Astrocyte (in vitro differentiated cells and primary cell): ENCODE measurements around the gene CHEK1. TPM values are rescaled to one million over a fixed set of nuclear protein-coding genes. Genes with fewer than 3 reads are reported as not detected.
A peak's percentile ranks its signal among the peaks of the same experiment; 100 is the strongest.

ENCODE experiments used
- DNase-seq: peaks from one replicate; pipeline ENCODE4 v3.0.0-alpha.2; 2010; ENCODE audit warnings: low read depth
- FAIRE-seq: peaks from 2 replicates; lab custom pipeline; 2011; peaks lifted over from hg19 to GRCh38; lab: Jason Lieb, UNC
- H2AFZ ChIP-seq: 2 replicates; pipeline ENCODE4 v1.6.0; 2012; ENCODE audit warnings: low read depth, low read length, inconsistent platforms
- H3K27ac ChIP-seq: 2 replicates; pipeline ENCODE4 v1.5.1; 2011; ENCODE audit warnings: low read depth, low read length, inconsistent platforms
- H3K27me3 ChIP-seq: 2 replicates; pipeline ENCODE4 v1.6.0; 2011; ENCODE audit warnings: low read length, inconsistent platforms; ENCODE audit not compliant: insufficient read depth
- H3K36me3 ChIP-seq: 2 replicates; pipeline ENCODE4 v1.5.1; 2011; ENCODE audit warnings: low read length, inconsistent platforms; ENCODE audit not compliant: insufficient read depth
- H3K4me1 ChIP-seq: 2 replicates; pipeline ENCODE4 v1.5.1; 2011; ENCODE audit warnings: low read length, inconsistent platforms; ENCODE audit not compliant: insufficient read depth
- H3K4me2 ChIP-seq: 2 replicates; pipeline ENCODE4 v1.6.0; 2012; ENCODE audit warnings: low read length, inconsistent platforms
- H3K4me3 ChIP-seq: 2 replicates; pipeline ENCODE4 v1.5.1; 2011; ENCODE audit warnings: low read depth, mild to moderate bottlenecking, low read length, inconsistent platforms; ENCODE audit not compliant: insufficient read depth
- H3K79me2 ChIP-seq: 2 replicates; pipeline ENCODE4 v1.6.0; 2012; ENCODE audit warnings: mild to moderate bottlenecking, low read length, inconsistent platforms; ENCODE audit not compliant: insufficient read depth
- H3K9ac ChIP-seq: 2 replicates; pipeline ENCODE4 v1.6.0; 2012; ENCODE audit warnings: mild to moderate bottlenecking, low read length, inconsistent platforms
- H3K9me3 ChIP-seq: 2 replicates; pipeline ENCODE4 v1.5.1; 2012; ENCODE audit warnings: low read depth, mild to moderate bottlenecking, low read length, inconsistent platforms; ENCODE audit not compliant: insufficient read depth
- H4K20me1 ChIP-seq: 2 replicates; pipeline ENCODE4 v1.6.0; 2012; ENCODE audit warnings: low read length, inconsistent platforms; ENCODE audit not compliant: insufficient read depth
- H3K27ac Mint-ChIP-seq: one replicate; pipeline ENCODE4 v1.8.0; 2021; ENCODE audit warnings: mild to moderate bottlenecking, mixed read lengths; ENCODE audit not compliant: unreplicated experiment
- H3K27me3 Mint-ChIP-seq: one replicate; pipeline ENCODE4 v1.8.0; 2021; ENCODE audit warnings: low read depth, mixed read lengths; ENCODE audit not compliant: unreplicated experiment
- H3K36me3 Mint-ChIP-seq: one replicate; pipeline ENCODE4 v1.8.0; 2021; ENCODE audit warnings: low read depth, mixed read lengths; ENCODE audit not compliant: unreplicated experiment
- H3K4me1 Mint-ChIP-seq: one replicate; pipeline ENCODE4 v1.8.0; 2021; ENCODE audit warnings: low read depth, mixed read lengths; ENCODE audit not compliant: unreplicated experiment
- H3K4me3 Mint-ChIP-seq: one replicate; pipeline ENCODE4 v1.8.0; 2021; ENCODE audit warnings: mild to moderate bottlenecking, moderate library complexity, mixed read lengths; ENCODE audit not compliant: unreplicated experiment
- H3K9me3 Mint-ChIP-seq: one replicate; pipeline ENCODE4 v1.8.0; 2021; ENCODE audit warnings: mild to moderate bottlenecking, mixed read lengths; ENCODE audit not compliant: unreplicated experiment
- CTCF ChIP-seq: IDR thresholded peaks from 2 replicates; pipeline ENCODE4 v1.5.1; 2011; ENCODE audit warnings: low read depth, mild to moderate bottlenecking, inconsistent platforms, low read length, moderate library complexity; ENCODE audit not compliant: insufficient read depth
- EZH2 ChIP-seq: IDR thresholded peaks from 2 replicates; pipeline ENCODE4 v1.6.1; 2012; ENCODE audit warnings: mild to moderate bottlenecking, low read length, inconsistent platforms; ENCODE audit not compliant: insufficient read depth
- total RNA-seq: library from RNA; stranded (reverse); gene quantifications from 2 replicates; pipeline ENCODE4 v1.2.1, GENCODE V29; 2021

The CHEK1 gene
- total RNA-seq, 1 donor from 2014 or later, result 30.3 TPM

- Histone ChIP-seq H3K27me3 (no peaks in the 10 kb centered on the region), H3K4me3 (no peak overlapping the region), H3K79me2 (peaks cover 4% of the 10 kb centered on the region), H3K36me3 (peaks cover 23% of the 10 kb centered on the region), H2AFZ (no peak overlapping the region), H3K4me2 (no peak overlapping the region), H3K4me1 (peaks cover 3% of the 10 kb centered on the region), H4K20me1 (no peaks in the 10 kb centered on the region), H3K9me3 (no peaks in the 10 kb centered on the region), H3K9ac (no peak overlapping the region), H3K27ac (no peak overlapping the region)
- Mint-ChIP-seq H3K27ac (no peak overlapping the region), H3K9me3 (peaks cover 3% of the 10 kb centered on the region), H3K27me3 (no peaks in the 10 kb centered on the region), H3K4me1 (peaks cover 17% of the 10 kb centered on the region), H3K36me3 (peaks cover 6% of the 10 kb centered on the region), H3K4me3 (no peak overlapping the region)
- no peak for DNase-seq
- TF ChIP-seq CTCF, result no peak
- TF ChIP-seq EZH2, result no peak
- no peak for FAIRE-seq
Observed at GRCh38 chr11:125586623-125587022, 38.3 kb upstream of the CHEK1 start.

- Histone ChIP-seq H3K27me3 (no peaks in the 10 kb centered on the region), H2AFZ (no peak overlapping the region), H3K4me2 (no peak overlapping the region), H3K4me3 (no peak overlapping the region), H3K9ac (no peak overlapping the region), H3K79me2 (peaks cover 8% of the 10 kb centered on the region), H3K36me3 (peaks cover 18% of the 10 kb centered on the region), H3K4me1 (peaks cover 4% of the 10 kb centered on the region), H3K27ac (no peak overlapping the region), H4K20me1 (no peaks in the 10 kb centered on the region), H3K9me3 (no peaks in the 10 kb centered on the region)
- peaks cover 3% of the 10 kb centered on the region for H3K9me3 Mint-ChIP-seq
- H3K27ac Mint-ChIP-seq, result no peak overlapping the region
- FAIRE-seq (no peak), DNase-seq (no peak)
- peaks cover 19% of the 10 kb centered on the region for H3K4me1 Mint-ChIP-seq
- peaks cover 6% of the 10 kb centered on the region for H3K36me3 Mint-ChIP-seq
- H3K27me3 Mint-ChIP-seq, result no peaks in the 10 kb centered on the region
- TF ChIP-seq CTCF (no peak), EZH2 (no peak)
- no peak overlapping the region for H3K4me3 Mint-ChIP-seq
Observed at GRCh38 chr11:125587480-125587879, 37.5 kb upstream of the CHEK1 start.

GRCh38 chr11:125588505-125588904, 36.5 kb upstream of the CHEK1 start:
- no peaks in the 10 kb centered on the region for H4K20me1 ChIP-seq
- no peaks in the 10 kb centered on the region for H3K36me3 Mint-ChIP-seq
- peaks cover 17% of the 10 kb centered on the region for H3K79me2 ChIP-seq
- H3K4me3 Mint-ChIP-seq, result no peak overlapping the region
- peaks cover 19% of the 10 kb centered on the region for H3K4me1 Mint-ChIP-seq
- DNase-seq (peak; percentile 30), FAIRE-seq (no peak)
- no peaks in the 10 kb centered on the region for H3K9me3 ChIP-seq
- H3K4me3 ChIP-seq, result no peak overlapping the region
- H3K4me1 ChIP-seq, result peaks cover 4% of the 10 kb centered on the region
- peak overlapping the region; percentile 27 for H3K9ac ChIP-seq
- peaks cover 9% of the 10 kb centered on the region for H3K36me3 ChIP-seq
- H3K9me3 Mint-ChIP-seq, result peaks cover 3% of the 10 kb centered on the region
- TF ChIP-seq CTCF (no peak), EZH2 (no peak)
- no peak overlapping the region for H2AFZ ChIP-seq
- no peaks in the 10 kb centered on the region for H3K27me3 ChIP-seq
- no peaks in the 10 kb centered on the region for H3K27me3 Mint-ChIP-seq
- H3K27ac ChIP-seq, result no peak overlapping the region
- H3K27ac Mint-ChIP-seq, result no peak overlapping the region
- H3K4me2 ChIP-seq, result peak overlapping the region; percentile 59
